GM12892 (cell line): ENCODE data around the gene ZNF180.
"Not testable (repeated sequence)": the region's sequence is repeated elsewhere in the genome, so short reads cannot be mapped to it uniquely, and the experiment has no call there.

Experiments used
- POLR2A ChIP-seq: IDR thresholded peaks from 2 replicates; pipeline ENCODE4 v1.6.1; 2011; ENCODE audit warnings: low read depth, low read length, control low read depth
- TAF1 ChIP-seq: IDR thresholded peaks from 2 replicates; pipeline ENCODE4 v1.6.1; 2011; ENCODE audit warnings: low read depth, mild to moderate bottlenecking, control low read depth, low read length, borderline replicate concordance

DNA sequence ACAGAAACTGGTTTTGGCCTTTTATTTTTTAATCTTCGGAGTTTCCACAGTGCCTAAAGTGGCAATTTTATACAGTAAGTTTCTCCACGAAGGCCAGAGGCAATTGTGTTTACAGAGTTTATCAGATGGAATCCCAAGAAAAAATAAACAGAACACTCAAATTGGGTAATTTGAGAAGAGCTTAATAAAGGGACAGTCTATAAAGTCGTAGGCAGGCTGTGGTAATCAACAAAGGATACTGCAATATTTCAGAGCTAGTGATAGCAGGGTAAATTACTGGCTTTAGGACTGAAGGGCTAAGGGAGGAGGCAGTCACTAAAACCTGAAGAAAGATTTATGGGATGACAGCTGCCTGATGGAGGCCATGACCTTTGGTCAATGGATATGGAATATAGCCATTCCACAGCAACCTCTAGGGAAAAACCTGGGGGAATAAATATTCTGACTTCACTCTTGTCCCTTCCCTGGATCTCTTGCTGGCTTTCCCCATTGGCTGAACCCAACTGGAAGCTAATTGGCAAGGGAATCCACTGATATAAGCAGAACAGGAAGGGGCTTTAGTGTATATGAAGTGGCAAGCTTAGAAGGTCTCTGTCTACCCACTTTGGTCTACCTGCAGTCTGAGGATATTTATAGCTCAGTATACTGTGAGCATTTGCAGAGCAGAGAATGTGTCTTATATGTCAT lies 37.6 kb downstream of the ZNF180 start:
- TF ChIP-seq TAF1, POLR2A: not testable (repeated sequence)
